ENCODE data around the gene GPR18. TPM values are rescaled to one million over a fixed set of nuclear protein-coding genes. Genes with fewer than 3 reads are reported as not detected.

GPR18 gene
- total and polyA plus RNA-seq, 2 of the 13 experiments (the other 11 are each of a cell fraction or from before 2014, with no cell fraction given), result not detected

DNA sequence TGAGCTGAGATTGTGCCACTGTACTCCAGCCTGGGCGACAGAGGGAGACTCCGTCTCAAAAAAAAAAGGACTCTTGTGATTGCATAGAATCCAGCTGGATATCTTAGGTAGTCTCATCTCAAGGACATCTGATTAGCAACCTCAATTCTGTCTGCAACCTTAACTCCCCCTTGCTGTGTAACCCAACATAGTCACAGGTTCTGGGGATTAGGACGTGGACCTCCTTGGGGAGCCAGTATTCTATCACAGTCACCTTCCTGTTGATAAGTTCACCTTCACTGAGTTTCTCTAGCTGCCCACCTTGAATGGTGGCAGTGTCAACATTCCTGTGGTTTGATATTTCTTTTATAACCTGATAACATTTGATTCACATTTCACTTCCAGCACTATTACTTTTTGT is 27.2 kb downstream of the GPR18 start (continued):
- TF ChIP-seq, protein P1, sequence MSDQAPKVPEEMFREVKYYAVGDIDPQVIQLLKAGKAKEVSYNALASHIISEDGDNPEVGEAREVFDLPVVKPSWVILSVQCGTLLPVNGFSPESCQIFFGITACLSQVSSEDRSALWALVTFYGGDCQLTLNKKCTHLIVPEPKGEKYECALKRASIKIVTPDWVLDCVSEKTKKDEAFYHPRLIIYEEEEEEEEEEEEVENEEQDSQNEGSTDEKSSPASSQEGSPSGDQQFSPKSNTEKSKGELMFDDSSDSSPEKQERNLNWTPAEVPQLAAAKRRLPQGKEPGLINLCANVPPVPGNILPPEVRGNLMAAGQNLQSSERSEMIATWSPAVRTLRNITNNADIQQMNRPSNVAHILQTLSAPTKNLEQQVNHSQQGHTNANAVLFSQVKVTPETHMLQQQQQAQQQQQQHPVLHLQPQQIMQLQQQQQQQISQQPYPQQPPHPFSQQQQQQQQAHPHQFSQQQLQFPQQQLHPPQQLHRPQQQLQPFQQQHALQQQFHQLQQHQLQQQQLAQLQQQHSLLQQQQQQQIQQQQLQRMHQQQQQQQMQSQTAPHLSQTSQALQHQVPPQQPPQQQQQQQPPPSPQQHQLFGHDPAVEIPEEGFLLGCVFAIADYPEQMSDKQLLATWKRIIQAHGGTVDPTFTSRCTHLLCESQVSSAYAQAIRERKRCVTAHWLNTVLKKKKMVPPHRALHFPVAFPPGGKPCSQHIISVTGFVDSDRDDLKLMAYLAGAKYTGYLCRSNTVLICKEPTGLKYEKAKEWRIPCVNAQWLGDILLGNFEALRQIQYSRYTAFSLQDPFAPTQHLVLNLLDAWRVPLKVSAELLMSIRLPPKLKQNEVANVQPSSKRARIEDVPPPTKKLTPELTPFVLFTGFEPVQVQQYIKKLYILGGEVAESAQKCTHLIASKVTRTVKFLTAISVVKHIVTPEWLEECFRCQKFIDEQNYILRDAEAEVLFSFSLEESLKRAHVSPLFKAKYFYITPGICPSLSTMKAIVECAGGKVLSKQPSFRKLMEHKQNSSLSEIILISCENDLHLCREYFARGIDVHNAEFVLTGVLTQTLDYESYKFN (CRISPR knock-in tag; conservative IDR thresholded peaks at IDR 0.05), result no peak
- TF ChIP-seq ZFP82 (CRISPR knock-in tag; IDR thresholded peaks at IDR 0.05; ENCODE audit: borderline replicate concordance) (no peak), U2AF2 (IDR thresholded peaks at IDR 0.05; ENCODE audit: low read depth, low read length) (no peak), ZNF598 (CRISPR knock-in tag; IDR thresholded peaks at IDR 0.05; ENCODE audit: borderline replicate concordance) (no peak), ATAD3A (CRISPR knock-in tag; IDR thresholded peaks at IDR 0.05) (no peak), HNF4A (CRISPR knock-in tag; IDR thresholded peaks at IDR 0.05) (no peak), ZNF10 (CRISPR knock-in tag; IDR thresholded peaks at IDR 0.05; ENCODE audit: borderline replicate concordance, low read depth) (no peak), FOXC1 (CRISPR knock-in tag; IDR thresholded peaks at IDR 0.05; ENCODE audit: borderline replicate concordance) (no peak), NFRKB (IDR thresholded peaks at IDR 0.05) (no peak), SSRP1 (CRISPR knock-in tag; IDR thresholded peaks at IDR 0.05) (no peak)
- TF ChIP-seq, protein P2, sequence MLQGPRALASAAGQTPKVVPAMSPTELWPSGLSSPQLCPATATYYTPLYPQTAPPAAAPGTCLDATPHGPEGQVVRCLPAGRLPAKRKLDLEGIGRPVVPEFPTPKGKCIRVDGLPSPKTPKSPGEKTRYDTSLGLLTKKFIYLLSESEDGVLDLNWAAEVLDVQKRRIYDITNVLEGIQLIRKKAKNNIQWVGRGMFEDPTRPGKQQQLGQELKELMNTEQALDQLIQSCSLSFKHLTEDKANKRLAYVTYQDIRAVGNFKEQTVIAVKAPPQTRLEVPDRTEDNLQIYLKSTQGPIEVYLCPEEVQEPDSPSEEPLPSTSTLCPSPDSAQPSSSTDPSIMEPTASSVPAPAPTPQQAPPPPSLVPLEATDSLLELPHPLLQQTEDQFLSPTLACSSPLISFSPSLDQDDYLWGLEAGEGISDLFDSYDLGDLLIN (CRISPR knock-in tag; IDR thresholded peaks at IDR 0.05; ENCODE audit: borderline replicate concordance), result no peak
- TF ChIP-seq, protein P3, sequence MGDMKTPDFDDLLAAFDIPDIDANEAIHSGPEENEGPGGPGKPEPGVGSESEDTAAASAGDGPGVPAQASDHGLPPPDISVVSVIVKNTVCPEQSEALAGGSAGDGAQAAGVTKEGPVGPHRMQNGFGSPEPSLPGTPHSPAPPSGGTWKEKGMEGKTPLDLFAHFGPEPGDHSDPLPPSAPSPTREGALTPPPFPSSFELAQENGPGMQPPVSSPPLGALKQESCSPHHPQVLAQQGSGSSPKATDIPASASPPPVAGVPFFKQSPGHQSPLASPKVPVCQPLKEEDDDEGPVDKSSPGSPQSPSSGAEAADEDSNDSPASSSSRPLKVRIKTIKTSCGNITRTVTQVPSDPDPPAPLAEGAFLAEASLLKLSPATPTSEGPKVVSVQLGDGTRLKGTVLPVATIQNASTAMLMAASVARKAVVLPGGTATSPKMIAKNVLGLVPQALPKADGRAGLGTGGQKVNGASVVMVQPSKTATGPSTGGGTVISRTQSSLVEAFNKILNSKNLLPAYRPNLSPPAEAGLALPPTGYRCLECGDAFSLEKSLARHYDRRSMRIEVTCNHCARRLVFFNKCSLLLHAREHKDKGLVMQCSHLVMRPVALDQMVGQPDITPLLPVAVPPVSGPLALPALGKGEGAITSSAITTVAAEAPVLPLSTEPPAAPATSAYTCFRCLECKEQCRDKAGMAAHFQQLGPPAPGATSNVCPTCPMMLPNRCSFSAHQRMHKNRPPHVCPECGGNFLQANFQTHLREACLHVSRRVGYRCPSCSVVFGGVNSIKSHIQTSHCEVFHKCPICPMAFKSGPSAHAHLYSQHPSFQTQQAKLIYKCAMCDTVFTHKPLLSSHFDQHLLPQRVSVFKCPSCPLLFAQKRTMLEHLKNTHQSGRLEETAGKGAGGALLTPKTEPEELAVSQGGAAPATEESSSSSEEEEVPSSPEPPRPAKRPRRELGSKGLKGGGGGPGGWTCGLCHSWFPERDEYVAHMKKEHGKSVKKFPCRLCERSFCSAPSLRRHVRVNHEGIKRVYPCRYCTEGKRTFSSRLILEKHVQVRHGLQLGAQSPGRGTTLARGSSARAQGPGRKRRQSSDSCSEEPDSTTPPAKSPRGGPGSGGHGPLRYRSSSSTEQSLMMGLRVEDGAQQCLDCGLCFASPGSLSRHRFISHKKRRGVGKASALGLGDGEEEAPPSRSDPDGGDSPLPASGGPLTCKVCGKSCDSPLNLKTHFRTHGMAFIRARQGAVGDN (CRISPR knock-in tag; IDR thresholded peaks at IDR 0.05), result no peak
- TF ChIP-seq, protein P4, sequence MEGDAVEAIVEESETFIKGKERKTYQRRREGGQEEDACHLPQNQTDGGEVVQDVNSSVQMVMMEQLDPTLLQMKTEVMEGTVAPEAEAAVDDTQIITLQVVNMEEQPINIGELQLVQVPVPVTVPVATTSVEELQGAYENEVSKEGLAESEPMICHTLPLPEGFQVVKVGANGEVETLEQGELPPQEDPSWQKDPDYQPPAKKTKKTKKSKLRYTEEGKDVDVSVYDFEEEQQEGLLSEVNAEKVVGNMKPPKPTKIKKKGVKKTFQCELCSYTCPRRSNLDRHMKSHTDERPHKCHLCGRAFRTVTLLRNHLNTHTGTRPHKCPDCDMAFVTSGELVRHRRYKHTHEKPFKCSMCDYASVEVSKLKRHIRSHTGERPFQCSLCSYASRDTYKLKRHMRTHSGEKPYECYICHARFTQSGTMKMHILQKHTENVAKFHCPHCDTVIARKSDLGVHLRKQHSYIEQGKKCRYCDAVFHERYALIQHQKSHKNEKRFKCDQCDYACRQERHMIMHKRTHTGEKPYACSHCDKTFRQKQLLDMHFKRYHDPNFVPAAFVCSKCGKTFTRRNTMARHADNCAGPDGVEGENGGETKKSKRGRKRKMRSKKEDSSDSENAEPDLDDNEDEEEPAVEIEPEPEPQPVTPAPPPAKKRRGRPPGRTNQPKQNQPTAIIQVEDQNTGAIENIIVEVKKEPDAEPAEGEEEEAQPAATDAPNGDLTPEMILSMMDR (CRISPR knock-in tag; IDR thresholded peaks at IDR 0.05), result no peak
